22Rv1 (cell line): ENCODE results near the gene TAF5L.

Experiments used
- CTCF ChIP-seq: fragments of 450-650 bp; IDR thresholded peaks from 2 replicates; pipeline ENCODE4 v1.5.1; 2017; ENCODE audit warnings: mild to moderate bottlenecking
- ZFX ChIP-seq: fragments of 450-650 bp; IDR thresholded peaks from 2 replicates; pipeline ENCODE4 v1.6.1; 2017; ENCODE audit warnings: antibody characterized with exemption, borderline replicate concordance

- TF ChIP-seq CTCF (no peak), ZFX (no peak)
Observed at GRCh38 chr1:229651546-229651945, 25.6 kb upstream of the TAF5L start.
